K562 treated with DMSO at 1 percent for 24 hours (cell line): Measurements from ENCODE around the gene C6orf62. TPM values are rescaled to one million over a fixed set of nuclear protein-coding genes. Genes with fewer than 3 reads are reported as not detected.

Experiments
- total RNA-seq: library from RNA; unstranded; fragments of 300-600 nt; gene quantifications from 2 replicates; pipeline ENCODE4 v1.2.3, GENCODE V29; 2022; ENCODE audit warnings: low read depth; ENCODE audit not compliant: insufficient read depth

C6orf62 gene
- total RNA-seq: 57.9 and 61.8 TPM in 2 replicates

GRCh38 chr6:24719125-24719971, at the start of gene C6orf62:
Gene C6orf62, minus strand, starts transcription at chr6:24719154. Its CDS starts 486 bp downstream, at chr6:24718668.

GRCh38 chr6:24666641-24667377, 52.1 kb downstream of the C6orf62 start, which contains the start of the genes ACOT13 and TDP2:
Gene ACOT13, plus strand, starts transcription at chr6:24667077. Its CDS starts 187 bp downstream, at chr6:24667264.
Gene TDP2, minus strand, starts transcription at chr6:24666899. Its CDS starts 37 bp downstream, at chr6:24666862.

Other genes starting within 250 kb of the C6orf62 start
- gene GPLD1, start 229.6 kb downstream of the C6orf62 start, total RNA-seq: 0.64 and 1.1 TPM in 2 replicates
- 9.1 and 10.9 TPM in 2 replicates for gene ALDH5A1, start 224.2 kb downstream of the C6orf62 start, total RNA-seq
- gene KIAA0319, start 73.0 kb downstream of the C6orf62 start, total RNA-seq: 0.03 TPM in 1 of 2 replicates, not detected in the other
- gene TDP2, start 52.3 kb downstream of the C6orf62 start, total RNA-seq: 34.6 and 36.0 TPM in 2 replicates
- 14.8 and 16.3 TPM in 2 replicates for gene ACOT13, start 52.1 kb downstream of the C6orf62 start, total RNA-seq
- gene GMNN, start 55.8 kb upstream of the C6orf62 start, total RNA-seq: 113 and 124 TPM in 2 replicates
- gene ARMH2, start 79.8 kb upstream of the C6orf62 start, total RNA-seq: not detected in 2 replicates
- 0.46 TPM in 1 of 2 replicates, not detected in the other for gene RIPOR2, start 216.8 kb upstream of the C6orf62 start, total RNA-seq